Measurements from ENCODE around the gene KHSRP.
"Not testable (repeated sequence)": the region's sequence is repeated elsewhere in the genome, so short reads cannot be mapped to it uniquely, and the experiment has no call there.

Gene KHSRP

GRCh38 chr19:6417713-6418561 is 6.7 kb downstream of the KHSRP start:
- peak; percentile 33 for DNase-seq (ENCODE audit: low spot score)

GRCh38 chr19:6416658-6417405 is 7.8 kb downstream of the KHSRP start:
- DNase-seq (ENCODE audit: low spot score), result no peak

GRCh38 chr19:6415591-6416190 is 8.9 kb downstream of the KHSRP start:
- no peak for DNase-seq (ENCODE audit: low spot score)

DNA sequence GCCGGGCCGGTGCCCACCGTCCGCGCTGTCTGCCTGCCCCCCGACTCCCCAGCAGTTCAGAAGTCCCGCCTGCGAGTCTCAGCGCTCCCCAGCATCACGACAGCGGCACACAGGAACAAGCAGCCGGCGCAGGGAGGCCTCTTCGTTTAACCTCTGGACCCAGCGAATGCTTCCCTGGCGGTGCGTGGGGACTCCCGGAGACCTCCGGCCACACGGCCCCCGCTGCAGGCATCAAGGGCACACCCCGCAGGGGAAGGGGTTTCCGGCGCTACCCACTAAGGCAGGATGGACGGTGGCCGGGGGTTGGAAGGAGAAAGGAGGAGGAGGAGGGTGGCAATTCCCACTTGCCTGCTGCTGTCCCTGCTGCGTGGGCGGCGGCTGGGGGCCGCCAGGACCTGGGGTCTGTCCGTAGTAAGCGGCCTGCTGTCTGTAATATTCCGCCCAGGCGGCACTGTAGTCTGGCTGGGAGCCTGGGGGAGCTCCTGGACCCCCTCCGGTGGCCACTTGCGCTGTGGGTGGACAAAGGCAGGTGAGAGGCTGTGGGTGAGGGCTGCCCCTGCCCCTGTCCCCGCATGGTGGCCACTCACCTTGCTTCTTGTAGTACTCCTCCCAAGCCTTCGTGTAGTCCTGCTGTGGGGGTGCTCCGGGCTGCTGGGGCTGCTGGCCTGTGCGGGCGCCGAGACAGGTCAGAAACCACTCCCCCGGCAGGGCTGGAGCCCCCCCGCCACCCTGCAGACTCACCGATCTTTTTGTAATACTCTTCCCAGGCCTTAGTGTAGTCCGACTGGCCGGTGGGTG is 9.6 kb downstream of the KHSRP start:
- DNase-seq (ENCODE audit: low spot score), result no peak

- no peak for DNase-seq (ENCODE audit: low spot score)
Observed at GRCh38 chr19:6413721-6414643, 10.6 kb downstream of the KHSRP start.

- DNase-seq (ENCODE audit: low spot score), result no peak
Observed at GRCh38 chr19:6413291-6413690, 11.3 kb downstream of the KHSRP start.

DNA sequence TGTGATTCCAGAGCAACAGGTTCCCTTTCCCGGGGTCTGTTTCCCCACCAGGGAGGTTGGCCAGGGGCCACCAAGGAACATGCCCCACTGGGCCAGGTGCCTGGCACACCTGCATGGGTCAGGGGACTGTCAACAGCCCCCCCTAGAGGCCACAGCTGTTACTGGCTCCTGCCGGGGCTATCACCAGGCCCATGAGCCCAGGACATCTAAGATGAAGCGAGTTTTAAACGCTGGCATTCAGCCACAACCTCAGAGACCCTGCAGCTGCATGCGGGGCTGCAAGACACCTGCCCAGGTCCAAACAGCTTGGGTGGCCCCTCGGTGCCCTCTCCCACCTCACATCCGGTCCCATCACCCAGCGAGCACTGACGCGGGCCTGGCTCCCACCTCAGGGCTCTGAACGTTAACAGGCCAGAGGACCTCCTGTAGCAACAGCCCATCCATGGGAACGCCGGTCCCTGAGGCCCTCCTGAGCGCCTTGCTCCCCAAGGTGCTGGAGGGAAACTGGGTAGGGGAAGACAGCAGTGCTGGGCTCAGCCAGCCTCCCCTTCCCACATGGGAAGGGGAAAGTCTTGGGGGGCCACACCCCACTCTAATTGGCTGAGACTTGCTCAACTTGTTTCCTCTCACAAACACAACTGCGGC is 12.0 kb downstream of the KHSRP start:
- no peak for DNase-seq (ENCODE audit: low spot score)

DNA sequence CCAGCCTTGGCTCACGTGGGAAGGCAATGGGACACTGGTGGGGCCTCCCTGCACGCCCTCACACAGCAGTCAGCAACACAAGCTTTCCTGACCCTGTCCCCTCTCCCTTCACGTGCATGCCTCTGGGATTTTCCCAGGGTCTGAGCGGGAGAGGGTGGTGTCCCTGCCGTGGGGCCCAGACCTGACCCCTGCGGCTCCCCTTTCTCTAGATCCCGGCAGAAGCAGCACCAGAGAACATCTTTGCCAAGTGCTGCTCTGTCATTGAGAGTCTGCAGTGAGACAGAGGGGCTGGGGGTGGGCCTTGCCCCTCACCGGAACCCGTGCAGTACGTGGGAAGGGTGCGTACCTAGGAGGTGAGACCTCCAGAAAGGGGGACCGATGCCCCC is 12.6 kb downstream of the KHSRP start:
- DNase-seq (ENCODE audit: low spot score), result no peak

GRCh38 chr19:6409346-6409745 is 15.3 kb downstream of the KHSRP start:
- DNase-seq (ENCODE audit: low spot score), result no peak

DNA sequence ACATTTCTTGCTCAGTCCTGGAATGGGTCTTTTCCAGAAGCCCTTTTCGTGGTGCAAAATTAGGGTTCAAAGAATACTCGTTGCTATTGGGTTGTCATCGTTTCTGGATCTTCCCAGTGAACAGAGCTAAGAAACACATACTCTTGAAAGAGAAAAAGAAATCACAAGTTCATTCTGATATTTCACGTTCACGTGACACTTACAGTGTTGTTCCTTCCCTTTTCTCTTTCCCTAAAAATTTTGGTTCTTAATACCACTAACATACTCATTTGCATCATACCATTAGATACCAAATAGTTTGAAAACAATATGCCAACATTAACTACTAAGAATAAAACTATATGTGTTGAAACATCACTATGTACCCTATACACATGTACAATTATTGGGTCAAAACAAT is 18.2 kb downstream of the KHSRP start:
- no peak for DNase-seq (ENCODE audit: low spot score)

GRCh38 chr19:6402837-6403608 is 21.6 kb downstream of the KHSRP start:
- peak; percentile 51 for DNase-seq (ENCODE audit: low spot score)

GRCh38 chr19:6402058-6402457 is 22.6 kb downstream of the KHSRP start:
- DNase-seq (ENCODE audit: low spot score), result no peak

DNA sequence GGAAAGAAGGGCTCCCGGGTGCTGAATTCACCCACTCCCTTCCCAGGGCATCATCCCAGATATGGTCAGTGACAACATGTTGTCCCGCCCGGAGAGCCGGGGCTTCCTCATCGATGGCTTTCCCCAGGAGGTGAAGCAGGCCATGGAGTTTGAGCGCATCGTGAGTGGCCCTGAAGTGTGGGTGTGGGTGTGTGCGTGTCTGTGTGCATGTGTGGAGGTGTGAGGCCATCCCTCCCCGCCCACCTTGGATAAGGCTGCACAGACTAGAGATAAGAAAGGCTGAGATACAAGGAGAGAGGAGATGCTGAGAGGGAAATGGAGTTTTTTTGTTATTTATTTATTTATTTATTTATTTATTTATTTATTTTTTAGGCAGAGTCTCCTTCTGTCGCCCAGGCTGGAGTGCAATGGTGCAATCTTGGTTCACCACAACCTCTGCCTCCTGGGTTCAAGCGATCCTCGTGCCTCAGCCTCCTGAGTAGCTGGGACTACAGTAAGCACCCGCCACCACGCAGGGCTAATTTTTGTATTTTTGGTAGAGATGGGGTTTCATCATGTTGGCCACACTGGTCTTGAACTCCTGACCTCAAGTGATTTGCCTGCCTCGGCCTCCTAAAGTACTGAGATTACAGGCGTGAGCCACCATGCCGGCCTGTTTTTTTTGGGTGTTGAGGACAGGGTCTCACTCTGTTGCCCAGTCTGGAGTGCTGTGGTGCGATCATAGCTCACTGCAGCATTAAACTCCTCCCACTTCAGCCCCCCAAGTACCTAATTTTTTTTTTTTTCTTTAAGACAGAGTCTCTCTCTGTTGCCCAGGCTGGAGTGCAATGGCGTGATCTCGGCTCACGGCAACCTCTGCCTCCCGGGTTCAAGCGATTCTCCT is 24.3 kb downstream of the KHSRP start:
- DNase-seq (ENCODE audit: low spot score), result not testable (repeated sequence)

GRCh38 chr19:6396305-6396704 is 28.3 kb downstream of the KHSRP start:
- DNase-seq (ENCODE audit: low spot score), result no peak

GRCh38 chr19:6394831-6395230 is 29.8 kb downstream of the KHSRP start:
- DNase-seq (ENCODE audit: low spot score), result no peak

GRCh38 chr19:6393983-6394412 is 30.6 kb downstream of the KHSRP start:
- DNase-seq (ENCODE audit: low spot score), result no peak

DNA sequence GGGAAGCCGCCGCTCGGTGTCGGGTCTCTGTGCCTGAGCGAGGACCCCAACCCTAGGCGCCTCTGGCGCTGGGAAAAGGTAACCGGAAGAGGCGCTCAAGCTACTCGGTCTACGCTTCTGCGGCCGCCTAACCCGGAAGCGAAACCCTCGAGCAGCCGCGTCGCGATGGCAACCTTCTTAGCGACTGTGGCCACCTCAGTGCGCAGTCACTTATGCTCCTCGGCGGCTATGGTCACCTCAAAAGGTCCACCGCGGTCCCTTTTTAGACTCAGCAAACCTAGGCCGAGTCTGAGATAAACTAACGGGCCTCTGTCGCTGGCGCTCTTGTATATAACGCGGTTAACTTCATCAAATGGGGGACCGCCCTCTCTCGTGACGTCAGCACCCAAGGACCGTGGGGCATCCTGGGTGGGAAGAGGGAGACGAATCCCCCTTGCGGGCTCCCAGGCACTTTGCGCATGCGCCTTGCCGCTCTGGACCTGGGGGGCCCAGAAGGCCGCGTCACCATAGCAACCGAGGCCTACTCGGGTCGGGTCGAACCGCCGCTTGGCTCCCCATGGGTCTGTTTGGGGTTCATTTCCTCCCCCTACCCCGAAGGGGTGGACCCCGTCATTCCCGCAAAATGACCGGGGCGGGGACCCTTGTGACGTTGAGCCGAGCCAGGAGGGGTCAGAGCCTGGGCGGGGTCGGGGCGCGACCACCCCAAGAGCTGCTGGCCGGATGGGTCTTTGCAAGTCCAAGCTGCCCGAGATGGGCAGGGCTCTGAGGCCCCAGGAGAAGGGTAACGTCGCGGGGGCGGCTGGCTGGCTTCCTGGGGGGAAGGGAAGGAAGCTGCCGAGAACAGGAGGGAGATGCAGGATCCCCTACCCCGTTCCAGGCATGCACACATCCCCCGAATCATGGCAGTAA is 31.3 kb downstream of the KHSRP start, which contains the start of gene GTF2F1:
TSS of gene GTF2F1 (minus strand) at position 91 of the 909 bp plus-strand sequence. CDS start 169 bp downstream, outside the sequence.
- DNase-seq (ENCODE audit: low spot score), result peak; percentile 100
